Prostate gland (tissue), 2 donors: ENCODE measurements around the gene WDR44.

ENCODE experiments used
- POLR2A ChIP-seq: fragments of 450-650 bp; IDR thresholded peaks from one replicate; pipeline ENCODE4 v1.6.1; 2016; ENCODE audit warnings: antibody characterized with exemption, mild to moderate bottlenecking
- POLR2AphosphoS5 ChIP-seq: sonication (generic); formaldehyde crosslinking; IDR thresholded peaks from one replicate; pipeline ENCODE4 v1.6.1; 2017; ENCODE audit warnings: antibody characterized with exemption
- TF ChIP-seq, protein P1 (sequence below), 4 experiments: fragments of 200-600 bp in 2 of 4; fragments of 450-650 bp in 2 of 4; sonication (generic) in 2 of 4; IDR thresholded peaks; 1 replicate in 3 of 4; 2 replicates in 1 of 4; pipeline ENCODE4 v1.5.1; 2016 to 2019; ENCODE audit warnings: antibody characterized with exemption in 4 of 4, mild to moderate bottlenecking in 2 of 4, moderate library complexity in 2 of 4

DNA sequence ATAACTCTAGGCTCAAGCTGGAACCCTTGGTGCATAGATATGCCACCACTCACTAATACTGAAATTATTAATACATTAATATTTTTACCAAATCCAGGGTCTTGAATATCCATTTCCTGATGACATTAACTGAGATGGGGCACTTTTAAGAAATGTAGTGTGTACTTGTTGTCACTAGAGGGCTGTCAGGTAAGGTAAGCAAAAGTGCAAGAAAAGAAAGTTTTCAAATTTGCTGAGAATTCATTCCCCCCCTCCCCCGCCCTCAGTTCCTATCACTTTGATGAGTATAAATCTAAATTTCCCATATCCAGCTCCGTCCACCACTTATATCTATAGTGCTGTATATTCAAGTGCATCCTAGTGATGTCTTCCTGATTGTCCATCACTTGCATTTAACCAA, 20.5 kb upstream of the WDR44 start:
- TF ChIP-seq, protein P1, sequence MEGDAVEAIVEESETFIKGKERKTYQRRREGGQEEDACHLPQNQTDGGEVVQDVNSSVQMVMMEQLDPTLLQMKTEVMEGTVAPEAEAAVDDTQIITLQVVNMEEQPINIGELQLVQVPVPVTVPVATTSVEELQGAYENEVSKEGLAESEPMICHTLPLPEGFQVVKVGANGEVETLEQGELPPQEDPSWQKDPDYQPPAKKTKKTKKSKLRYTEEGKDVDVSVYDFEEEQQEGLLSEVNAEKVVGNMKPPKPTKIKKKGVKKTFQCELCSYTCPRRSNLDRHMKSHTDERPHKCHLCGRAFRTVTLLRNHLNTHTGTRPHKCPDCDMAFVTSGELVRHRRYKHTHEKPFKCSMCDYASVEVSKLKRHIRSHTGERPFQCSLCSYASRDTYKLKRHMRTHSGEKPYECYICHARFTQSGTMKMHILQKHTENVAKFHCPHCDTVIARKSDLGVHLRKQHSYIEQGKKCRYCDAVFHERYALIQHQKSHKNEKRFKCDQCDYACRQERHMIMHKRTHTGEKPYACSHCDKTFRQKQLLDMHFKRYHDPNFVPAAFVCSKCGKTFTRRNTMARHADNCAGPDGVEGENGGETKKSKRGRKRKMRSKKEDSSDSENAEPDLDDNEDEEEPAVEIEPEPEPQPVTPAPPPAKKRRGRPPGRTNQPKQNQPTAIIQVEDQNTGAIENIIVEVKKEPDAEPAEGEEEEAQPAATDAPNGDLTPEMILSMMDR (IDR thresholded peaks at IDR 0.05): no peak
- TF ChIP-seq POLR2A (no peak), POLR2AphosphoS5 (no peak)
